Stimulated activated CD4-positive, alpha-beta T cell treated with anti-CD3 and anti-CD28 coated beads, TNF-alpha, amount 100 ng/mL, for 4 hours (primary cell): Measurements from ENCODE around the gene NECTIN1.

Experiments used
- DNase-seq, 3 experiments: peaks; one replicate each; pipeline ENCODE4 v3.0.0-alpha.2; 2020; ENCODE audit warnings: low read depth in 3 of 3

NECTIN1 gene

DNA sequence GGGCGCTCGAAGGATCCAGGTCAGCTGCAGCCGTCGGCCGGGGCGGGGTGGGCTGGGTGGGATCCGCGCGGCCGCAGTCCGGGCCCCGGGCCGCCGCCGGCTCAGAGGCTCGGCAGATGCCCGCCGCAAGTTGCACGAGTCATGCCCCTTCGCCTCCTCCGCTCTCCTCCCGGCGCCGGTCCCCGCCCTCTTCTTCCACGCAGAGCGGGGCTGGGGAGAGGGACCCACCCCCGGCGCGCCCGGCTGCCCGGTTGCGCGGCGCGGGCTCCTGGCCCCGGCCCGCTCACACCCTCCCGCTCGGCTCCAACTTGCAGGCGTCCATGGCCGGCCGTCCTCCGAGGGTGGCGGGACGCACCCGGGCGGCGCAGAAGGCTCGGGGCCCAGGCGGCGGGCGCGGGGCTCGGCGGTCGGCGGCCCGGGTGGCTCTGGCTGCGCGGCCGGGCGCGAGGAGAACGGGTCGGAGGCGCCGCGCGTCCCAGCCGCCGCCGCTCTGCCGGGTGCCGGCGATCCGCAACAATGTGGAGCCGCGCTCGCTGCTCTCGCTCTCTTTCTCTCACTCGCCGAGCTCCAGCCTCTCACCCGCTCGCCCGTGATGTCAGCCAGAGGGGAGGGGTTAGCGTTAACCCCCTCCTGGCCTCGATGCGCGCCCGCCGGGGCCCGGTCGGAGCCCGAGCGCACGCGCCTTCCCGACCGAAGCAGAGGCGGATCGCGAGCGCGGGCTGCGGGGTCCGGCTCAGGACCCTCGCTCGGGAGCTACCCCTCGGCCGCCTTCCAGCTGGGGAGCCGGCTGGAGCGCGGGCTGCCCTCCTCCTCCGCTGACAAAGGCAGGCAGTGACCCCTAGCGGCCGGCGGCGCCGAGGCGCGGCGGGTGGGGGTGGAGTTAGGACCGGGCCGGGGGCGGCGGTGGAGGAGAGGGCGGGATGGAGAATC lies at the start of gene NECTIN1:
TSS of gene NECTIN1 (minus strand) at position 550 of the 930 bp plus-strand sequence. CDS start 647 bp downstream, outside the sequence.
- DNase-seq, result peak; percentile 72 to 85 (median 83)

- no peak for DNase-seq
These were observed 49.6 kb upstream of the NECTIN1 start for GRCh38 chr11:119778391-119779194.

GRCh38 chr11:119777940-119778339 lies 48.9 kb upstream of the NECTIN1 start:
- DNase-seq, result no peak

- no peak for DNase-seq
These were observed 47.7 kb upstream of the NECTIN1 start for GRCh38 chr11:119776651-119777050.

- no peak for DNase-seq
These were observed 47.1 kb upstream of the NECTIN1 start for GRCh38 chr11:119776031-119776636.

GRCh38 chr11:119774172-119774763 lies 45.3 kb upstream of the NECTIN1 start:
- no peak for DNase-seq

GRCh38 chr11:119772641-119773415 lies 43.8 kb upstream of the NECTIN1 start:
- DNase-seq, result no peak

- no peak for DNase-seq
These were observed 43.1 kb upstream of the NECTIN1 start for GRCh38 chr11:119772076-119772475.

DNA sequence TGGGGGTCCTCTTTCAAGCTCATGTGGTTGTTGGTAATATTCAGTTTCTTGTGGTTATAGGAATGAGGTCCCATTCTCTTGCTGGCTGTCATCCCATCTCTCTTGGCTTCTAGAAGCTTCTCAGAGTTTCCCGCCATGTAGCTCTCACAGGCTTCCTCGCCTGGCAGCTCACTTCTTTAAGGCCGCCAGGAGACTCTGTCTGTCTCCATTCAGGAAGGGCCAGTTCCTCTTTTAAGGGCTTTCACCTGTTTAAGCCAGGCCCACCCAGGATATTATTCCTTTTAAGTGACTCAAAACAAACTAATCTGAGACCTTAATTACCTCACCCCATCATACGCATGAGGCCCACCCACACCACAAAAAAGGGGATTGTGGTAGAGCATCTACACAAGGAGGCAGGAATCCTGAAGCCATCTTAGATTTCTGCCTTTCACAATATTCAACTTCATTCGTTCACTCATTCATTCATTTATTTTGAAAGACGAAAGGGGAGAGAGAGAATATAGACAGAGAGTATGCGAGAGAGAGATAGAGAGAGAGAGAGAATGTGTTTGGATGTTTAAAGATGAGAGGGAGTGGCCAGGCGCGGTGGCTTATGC lies 42.3 kb upstream of the NECTIN1 start:
- DNase-seq, result no peak

DNA sequence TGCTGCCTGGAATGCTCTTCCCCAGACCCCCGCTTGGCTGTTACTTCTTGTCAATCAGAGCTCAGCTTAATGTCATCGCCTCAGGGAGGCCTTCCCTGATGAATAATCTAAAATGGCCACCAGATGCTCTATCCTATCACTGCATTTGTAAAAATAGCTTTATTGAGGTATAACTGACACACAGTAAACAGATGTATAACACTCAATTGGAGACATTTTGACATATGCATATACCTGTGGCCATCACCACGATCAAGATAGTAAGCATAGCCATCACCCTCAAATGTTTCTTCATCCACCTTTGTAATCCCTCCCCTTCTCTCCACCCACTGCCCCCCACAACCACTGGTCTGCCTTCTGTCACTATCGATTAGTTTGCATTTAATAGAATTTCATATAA lies 36.6 kb upstream of the NECTIN1 start:
- no peak for DNase-seq

DNA sequence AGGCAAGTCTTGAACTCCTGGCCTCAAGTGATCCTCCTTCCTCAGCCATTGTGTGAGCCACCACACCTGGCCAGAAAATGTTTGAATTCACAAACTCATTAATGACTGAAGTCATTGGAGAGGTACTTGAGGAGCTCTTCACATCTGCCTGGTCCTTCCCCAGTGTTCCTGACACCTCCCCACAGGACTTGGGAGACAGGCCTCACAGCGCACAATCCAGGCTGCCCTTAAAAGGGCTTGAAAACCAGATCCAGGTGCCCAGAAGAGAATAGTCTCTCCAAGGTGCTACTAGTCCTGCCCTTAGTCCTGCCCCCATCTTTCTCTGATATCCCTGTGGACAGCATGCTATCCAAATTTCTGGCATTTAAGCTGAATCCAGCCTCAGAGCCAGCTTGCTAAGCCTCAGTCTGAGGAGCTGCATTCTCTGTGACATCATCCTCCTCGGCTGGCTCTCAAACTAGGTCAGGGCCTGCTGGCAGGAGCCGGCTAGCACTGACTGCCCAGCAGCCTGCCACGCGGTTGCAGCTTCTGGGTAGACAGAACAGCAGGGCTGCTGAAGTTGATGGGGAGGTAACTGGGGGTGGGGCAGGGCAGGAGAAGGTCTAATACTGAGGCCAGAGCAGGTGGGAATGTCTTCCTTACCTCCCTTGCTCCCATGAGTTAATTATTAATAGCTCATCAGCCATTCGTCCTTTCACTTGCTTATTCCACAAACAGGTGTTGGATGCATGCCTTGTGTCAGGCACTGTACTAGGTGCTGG lies 35.3 kb upstream of the NECTIN1 start:
- DNase-seq, result no peak

- no peak for DNase-seq
These were observed 34.2 kb upstream of the NECTIN1 start for GRCh38 chr11:119763071-119763728.

DNA sequence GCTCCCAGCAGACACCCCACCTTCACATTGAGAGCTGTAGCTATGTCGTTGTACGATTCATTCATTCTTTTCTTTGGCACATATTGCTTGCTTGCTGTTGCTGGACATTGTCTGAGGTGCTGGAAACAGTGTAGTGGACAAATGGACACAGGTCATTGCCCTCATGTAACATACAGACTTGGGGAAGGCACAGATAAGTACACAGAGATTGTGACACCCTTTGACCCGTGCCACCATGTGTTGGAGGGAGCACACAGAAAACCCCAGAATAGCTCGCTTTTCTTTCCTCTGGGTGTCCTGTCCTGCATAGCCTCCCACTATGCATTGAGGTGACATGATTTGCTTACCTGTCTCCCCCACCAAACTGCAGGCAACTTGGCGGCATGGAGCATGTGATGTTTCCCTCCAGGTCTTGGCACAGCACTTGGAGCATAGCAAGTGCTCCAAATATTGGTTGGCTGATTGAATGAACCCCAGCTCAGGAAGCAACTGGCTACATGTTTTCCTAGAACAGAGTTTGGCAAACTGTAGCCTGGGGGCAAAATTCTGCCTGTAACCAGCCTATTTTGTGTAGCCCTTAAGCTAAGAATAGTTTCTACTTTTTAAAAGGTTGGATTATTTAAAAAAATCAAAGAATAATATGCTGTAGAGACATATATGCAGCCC lies 30.9 kb upstream of the NECTIN1 start:
- no peak for DNase-seq

GRCh38 chr11:119759324-119759723 lies 30.3 kb upstream of the NECTIN1 start:
- DNase-seq, result no peak

GRCh38 chr11:119758291-119758690 lies 29.3 kb upstream of the NECTIN1 start:
- DNase-seq, result no peak

- no peak for DNase-seq
These were observed 28.4 kb upstream of the NECTIN1 start for GRCh38 chr11:119757378-119757777.

DNA sequence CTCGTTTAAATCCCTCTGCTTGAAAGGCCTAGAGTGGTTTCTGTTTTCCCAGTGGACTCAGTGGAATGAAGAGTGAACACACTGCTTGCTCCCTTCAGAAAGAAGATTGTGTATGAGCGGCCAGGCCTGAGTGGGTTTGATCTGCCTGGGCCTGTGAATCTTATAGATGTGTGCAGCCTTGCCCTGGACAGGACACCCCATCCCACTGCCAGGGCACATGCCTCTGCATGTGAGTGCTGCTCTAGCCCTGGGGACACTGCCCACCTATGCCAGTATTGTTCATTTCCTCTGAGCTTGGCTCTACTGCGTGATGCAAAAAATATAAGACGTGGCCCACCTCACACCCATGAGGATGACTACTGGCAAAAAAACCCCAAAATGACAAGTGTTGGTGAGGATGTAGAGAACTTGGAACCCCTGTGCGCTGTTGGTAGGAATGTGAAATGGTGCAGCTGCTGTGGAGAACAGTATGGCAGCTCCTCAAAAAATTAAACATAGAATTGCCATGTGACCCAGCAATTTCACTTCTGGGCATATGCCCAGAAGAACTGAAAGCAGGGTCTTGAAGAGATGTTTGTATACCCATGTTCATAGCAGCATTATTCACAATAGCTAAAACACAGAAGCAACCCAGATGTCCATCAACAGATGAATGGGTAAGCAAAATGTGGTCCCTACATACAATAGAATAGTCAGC lies 27.3 kb upstream of the NECTIN1 start:
- DNase-seq, result no peak
